A673 (cell line): ENCODE measurements around the gene THSD7B. TPM values are rescaled to one million over a fixed set of nuclear protein-coding genes. Genes with fewer than 3 reads are reported as not detected.

ENCODE experiments used
- BruUV-seq: library from RNA; stranded (reverse); fragments of 400-500 nt; replicated peaks from 2 replicates; lab custom pipeline; 2021; lab: Mats Ljungman, UMichigan
- CTCF ChIA-PET: fragments of 300-600 bp; sonication (Branson Sonifier 250); formaldehyde crosslinking; loops from one replicate; lab custom pipeline; 2022; ENCODE audit warnings: antibody characterized with exemption; lab: Charles Lee
- POLR2A ChIA-PET: fragments of 300-600 bp; sonication (Branson Sonifier 250); formaldehyde crosslinking; loops from one replicate; lab custom pipeline; 2022; ENCODE audit warnings: antibody characterized with exemption; ENCODE audit not compliant: low non-redundant PET; lab: Charles Lee
- DNase-seq: peaks from one replicate; pipeline ENCODE4 v3.0.0-alpha.2; 2015; ENCODE audit warnings: low spot score
- H3K27ac ChIP-seq: fragments of 200-600 bp; sonication (generic); 2 replicates; pipeline ENCODE4 v1.5.1; 2016; ENCODE audit warnings: mixed run types, low read depth, mild to moderate bottlenecking, mixed read lengths, antibody characterized with exemption, low read length; ENCODE audit not compliant: poor library complexity, severe bottlenecking
- H3K27me3 ChIP-seq: fragments of 200-600 bp; sonication (generic); replicated peaks from 2 replicates; pipeline ENCODE4 v1.6.1; 2017; ENCODE audit warnings: mixed run types, low read depth, mild to moderate bottlenecking, mixed read lengths, antibody characterized with exemption, low read length; ENCODE audit not compliant: insufficient read depth, poor library complexity
- H3K36me3 ChIP-seq: fragments of 200-600 bp; sonication (generic); 2 replicates; pipeline ENCODE4 v1.6.1; 2016; ENCODE audit warnings: mixed run types, mild to moderate bottlenecking, mixed read lengths, antibody characterized with exemption, low read length; ENCODE audit not compliant: insufficient read depth, poor library complexity, severe bottlenecking
- H3K4me1 ChIP-seq: fragments of 200-600 bp; sonication (generic); 2 replicates; pipeline ENCODE4 v1.6.1; 2017; ENCODE audit warnings: mixed run types, mild to moderate bottlenecking, mixed read lengths, antibody characterized with exemption, low read length; ENCODE audit not compliant: insufficient read depth, poor library complexity, severe bottlenecking
- H3K4me3 ChIP-seq: fragments of 200-600 bp; sonication (generic); 2 replicates; pipeline ENCODE4 v1.5.1; 2016; ENCODE audit warnings: low read depth, mixed run types, mild to moderate bottlenecking, mixed read lengths, low read length; ENCODE audit not compliant: poor library complexity, severe bottlenecking
- H3K9me3 ChIP-seq: fragments of 200-600 bp; sonication (generic); 2 replicates; pipeline ENCODE4 v1.6.1; 2016; ENCODE audit warnings: mixed run types, low read depth, mild to moderate bottlenecking, mixed read lengths, antibody characterized with exemption, low read length; ENCODE audit not compliant: poor library complexity, severe bottlenecking
- EZH2 ChIP-seq: fragments of 200-600 bp; sonication (generic); IDR thresholded peaks from 2 replicates; pipeline ENCODE4 v1.6.1; 2017; ENCODE audit warnings: borderline replicate concordance, low read depth, mild to moderate bottlenecking, mixed read lengths, antibody characterized with exemption, low read length; ENCODE audit not compliant: poor library complexity, severe bottlenecking
- intact Hi-C: fragments of 100-400 bp; cut with micrococcal nuclease; formaldehyde crosslinking; loops from one replicate; pipeline ENCODE4 v1.10.0; 2022; ENCODE audit not compliant: unreplicated experiment
- total RNA-seq: library from RNA; stranded (reverse); gene quantifications from 2 replicates; pipeline ENCODE4 v1.2.3, GENCODE V29; 2021
- TF ChIP-seq, protein P1 (sequence below): fragments of 300-800, 200-600 bp; sonication (generic); conservative IDR thresholded peaks from 2 replicates; pipeline ENCODE4 v1.5.1; 2017; ENCODE audit warnings: low read depth, mild to moderate bottlenecking, antibody characterized with exemption, low read length, moderate library complexity, mixed read lengths

The THSD7B gene
- total RNA-seq, 1 experiment from 2014 or later: not detected

DNA sequence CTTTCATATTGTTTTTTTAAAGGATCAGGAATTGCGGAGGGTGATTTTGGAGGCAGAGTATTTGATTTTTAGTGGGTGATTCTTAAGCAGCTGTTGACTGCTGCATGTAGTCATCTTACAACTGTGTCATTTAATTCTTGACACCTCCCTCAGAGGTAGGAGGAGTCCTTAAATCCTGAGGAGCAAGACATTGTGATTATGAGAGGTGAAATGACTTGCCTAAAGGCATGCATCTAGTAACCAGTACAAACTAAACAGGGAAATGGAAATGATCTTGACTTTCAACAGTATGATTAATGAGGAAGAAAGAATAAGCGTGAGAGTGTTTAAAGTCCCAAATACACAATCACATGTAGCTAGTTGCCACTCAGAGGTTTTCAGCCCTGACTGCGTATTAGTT, 440.7 kb downstream of the THSD7B start:
- CTCF ChIA-PET: no interaction called here

DNA sequence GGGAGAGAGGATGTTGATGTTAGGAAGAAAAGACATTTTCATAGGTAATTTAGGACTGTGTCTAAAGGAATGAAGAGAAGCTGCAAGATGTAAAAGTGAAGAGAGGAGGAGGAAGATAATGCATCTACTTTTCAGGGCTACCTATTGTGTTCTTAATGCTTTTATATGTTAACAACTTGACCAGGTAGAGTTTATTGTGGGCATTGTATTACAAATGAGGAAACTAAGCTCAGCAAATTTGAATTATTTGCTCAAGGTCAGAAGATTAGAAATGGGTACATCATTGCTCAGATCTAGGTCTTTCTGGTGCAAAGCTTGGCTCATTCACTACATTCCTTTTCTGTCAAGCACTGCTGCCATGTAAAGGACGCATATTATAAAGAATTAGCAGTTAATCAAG, 441.7 kb downstream of the THSD7B start:
- no peaks in the 10 kb centered on the region for H3K27me3 ChIP-seq
- H3K36me3 ChIP-seq: no peaks in the 10 kb centered on the region
- ChIA-PET CTCF (no interaction called here), POLR2A (no interaction called here)
- no peak overlapping the region for H3K27ac ChIP-seq
- H3K4me3 ChIP-seq: no peak overlapping the region
- no peaks in the 10 kb centered on the region for H3K4me1 ChIP-seq
- H3K9me3 ChIP-seq: no peaks in the 10 kb centered on the region
- no peak for DNase-seq
- no TSS peak for BruUV-seq
- no peak for TF ChIP-seq EZH2
- TF ChIP-seq, protein P1, sequence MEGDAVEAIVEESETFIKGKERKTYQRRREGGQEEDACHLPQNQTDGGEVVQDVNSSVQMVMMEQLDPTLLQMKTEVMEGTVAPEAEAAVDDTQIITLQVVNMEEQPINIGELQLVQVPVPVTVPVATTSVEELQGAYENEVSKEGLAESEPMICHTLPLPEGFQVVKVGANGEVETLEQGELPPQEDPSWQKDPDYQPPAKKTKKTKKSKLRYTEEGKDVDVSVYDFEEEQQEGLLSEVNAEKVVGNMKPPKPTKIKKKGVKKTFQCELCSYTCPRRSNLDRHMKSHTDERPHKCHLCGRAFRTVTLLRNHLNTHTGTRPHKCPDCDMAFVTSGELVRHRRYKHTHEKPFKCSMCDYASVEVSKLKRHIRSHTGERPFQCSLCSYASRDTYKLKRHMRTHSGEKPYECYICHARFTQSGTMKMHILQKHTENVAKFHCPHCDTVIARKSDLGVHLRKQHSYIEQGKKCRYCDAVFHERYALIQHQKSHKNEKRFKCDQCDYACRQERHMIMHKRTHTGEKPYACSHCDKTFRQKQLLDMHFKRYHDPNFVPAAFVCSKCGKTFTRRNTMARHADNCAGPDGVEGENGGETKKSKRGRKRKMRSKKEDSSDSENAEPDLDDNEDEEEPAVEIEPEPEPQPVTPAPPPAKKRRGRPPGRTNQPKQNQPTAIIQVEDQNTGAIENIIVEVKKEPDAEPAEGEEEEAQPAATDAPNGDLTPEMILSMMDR: no peak
- intact Hi-C loops: no loop called here

More for the DNA sequence above, 440.7 kb downstream of the THSD7B start:
- H3K36me3 ChIP-seq: no peaks in the 10 kb centered on the region
- H3K4me3 ChIP-seq: no peak overlapping the region
- TF ChIP-seq, protein P1: no peak
- no peak for TF ChIP-seq EZH2
- no peaks in the 10 kb centered on the region for H3K4me1 ChIP-seq
- POLR2A ChIA-PET: interaction anchor here (0.6 kb wide), 1 partner anchor 40 kb away, joined by 3 read pairs; no protein-coding TSS in a partner anchor
- no peak for DNase-seq
- no peaks in the 10 kb centered on the region for H3K9me3 ChIP-seq
- intact Hi-C loops: no loop called here
- H3K27ac ChIP-seq: no peak overlapping the region
- H3K27me3 ChIP-seq: no peaks in the 10 kb centered on the region
- no TSS peak for BruUV-seq

DNA sequence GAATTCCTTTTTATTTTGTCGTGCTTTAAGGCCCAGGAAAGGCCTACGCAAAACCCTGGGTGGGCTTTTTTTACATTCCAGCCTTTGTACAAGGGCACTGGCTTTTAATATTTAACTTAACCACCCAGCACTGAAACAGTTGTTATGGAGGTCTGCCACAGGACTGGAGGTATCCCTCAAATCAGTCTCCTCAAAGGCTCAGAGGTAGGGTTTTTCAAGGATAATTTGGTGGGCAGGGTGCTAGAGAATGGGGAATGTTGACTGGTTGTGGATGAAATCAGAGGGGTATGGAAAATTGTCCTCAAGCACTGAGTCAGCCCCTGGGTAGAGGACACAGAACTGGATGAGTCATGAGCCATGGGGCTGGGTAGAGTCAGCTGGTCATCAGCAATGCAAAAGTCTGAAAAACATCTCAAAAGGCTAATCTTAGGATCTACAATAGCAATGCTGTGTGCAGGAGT, 443.1 kb downstream of the THSD7B start:
- no peak overlapping the region for H3K27ac ChIP-seq
- DNase-seq: no peak
- no peaks in the 10 kb centered on the region for H3K9me3 ChIP-seq
- no TSS peak for BruUV-seq
- no peaks in the 10 kb centered on the region for H3K4me1 ChIP-seq
- H3K27me3 ChIP-seq: no peaks in the 10 kb centered on the region
- intact Hi-C loops: no loop called here
- TF ChIP-seq EZH2: no peak
- TF ChIP-seq, protein P1: no peak
- ChIA-PET CTCF (no interaction called here), POLR2A (no interaction called here)
- H3K4me3 ChIP-seq: no peak overlapping the region
- no peaks in the 10 kb centered on the region for H3K36me3 ChIP-seq
